ENCODE results near the gene SNAPC1.

Gene SNAPC1

GRCh38 chr14:61768240-61768639 lies 6.0 kb downstream of the SNAPC1 start:
- Histone ChIP-seq H3K9ac (ENCODE audit: low read depth, low read length) (no peak overlapping the region), H3K9me3 (ENCODE audit: insufficient read depth, low read depth, low read length) (no peaks in the 10 kb centered on the region), H3K27ac (ENCODE audit: low read length) (no peak overlapping the region), H3K27me3 (ENCODE audit: insufficient read depth, low read length) (no peaks in the 10 kb centered on the region), H3K4me3 (ENCODE audit: low read length) (no peak overlapping the region), H3K36me3 (ENCODE audit: insufficient read depth, low read depth, low read length) (peaks cover 57% of the 10 kb centered on the region), H3K4me1 (ENCODE audit: insufficient read depth, low read length) (peaks cover 16% of the 10 kb centered on the region; the same call in 1 of the 2 replicates)

- H3K27me3 ChIP-seq (ENCODE audit: insufficient read depth, low read length): no peaks in the 10 kb centered on the region
- peaks cover 69% of the 10 kb centered on the region for H3K36me3 ChIP-seq (ENCODE audit: insufficient read depth, low read depth, low read length)
- no peak overlapping the region for H3K9ac ChIP-seq (ENCODE audit: low read depth, low read length)
- no peak overlapping the region for H3K27ac ChIP-seq (ENCODE audit: low read length)
- no peaks in the 10 kb centered on the region for H3K9me3 ChIP-seq (ENCODE audit: insufficient read depth, low read depth, low read length)
- H3K4me1 ChIP-seq (ENCODE audit: insufficient read depth, low read length): 0 out of 2 replicates have a peak, but pooled peaks cover 8% of the 10 kb centered on the region
- H3K4me3 ChIP-seq (ENCODE audit: low read length): no peak overlapping the region
Observed at GRCh38 chr14:61769893-61770292, 7.7 kb downstream of the SNAPC1 start.

GRCh38 chr14:61774861-61775260 lies 12.6 kb downstream of the SNAPC1 start:
- Histone ChIP-seq H3K9me3 (ENCODE audit: insufficient read depth, low read depth, low read length) (no peaks in the 10 kb centered on the region), H3K27me3 (ENCODE audit: insufficient read depth, low read length) (no peaks in the 10 kb centered on the region), H3K4me1 (ENCODE audit: insufficient read depth, low read length) (no peaks in the 10 kb centered on the region), H3K36me3 (ENCODE audit: insufficient read depth, low read depth, low read length) (peaks cover 93% of the 10 kb centered on the region), H3K9ac (ENCODE audit: low read depth, low read length) (no peak overlapping the region), H3K27ac (ENCODE audit: low read length) (no peak overlapping the region), H3K4me3 (ENCODE audit: low read length) (no peak overlapping the region)

DNA sequence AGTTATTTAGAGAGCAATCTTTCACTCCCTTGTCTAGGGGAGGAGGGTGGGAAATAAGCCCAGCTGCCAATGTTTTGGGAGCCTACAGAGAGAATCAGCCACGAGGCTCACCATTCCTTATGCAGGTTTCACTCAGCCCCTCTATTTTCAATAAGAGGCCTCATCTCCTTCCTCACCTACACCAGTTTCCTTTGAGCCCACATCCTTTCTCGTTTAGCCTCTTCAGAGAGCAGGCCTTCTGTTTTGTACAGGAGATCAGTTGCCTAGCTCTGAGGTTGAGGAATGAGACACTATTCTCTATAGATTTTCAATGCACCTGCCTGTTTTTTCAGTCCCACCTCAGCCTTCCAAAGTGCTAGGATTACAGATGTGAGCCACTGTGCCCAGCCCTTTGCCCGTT lies 17.9 kb downstream of the SNAPC1 start:
- H3K27me3 ChIP-seq (ENCODE audit: insufficient read depth, low read length): no peaks in the 10 kb centered on the region
- H3K9me3 ChIP-seq (ENCODE audit: insufficient read depth, low read depth, low read length): no peaks in the 10 kb centered on the region
- no peak overlapping the region for H3K27ac ChIP-seq (ENCODE audit: low read length)
- H3K9ac ChIP-seq (ENCODE audit: low read depth, low read length): no peak overlapping the region
- peaks cover 95% of the 10 kb centered on the region for H3K36me3 ChIP-seq (ENCODE audit: insufficient read depth, low read depth, low read length)
- no peak overlapping the region for H3K4me3 ChIP-seq (ENCODE audit: low read length)
- no peaks in the 10 kb centered on the region for H3K4me1 ChIP-seq (ENCODE audit: insufficient read depth, low read length)

DNA sequence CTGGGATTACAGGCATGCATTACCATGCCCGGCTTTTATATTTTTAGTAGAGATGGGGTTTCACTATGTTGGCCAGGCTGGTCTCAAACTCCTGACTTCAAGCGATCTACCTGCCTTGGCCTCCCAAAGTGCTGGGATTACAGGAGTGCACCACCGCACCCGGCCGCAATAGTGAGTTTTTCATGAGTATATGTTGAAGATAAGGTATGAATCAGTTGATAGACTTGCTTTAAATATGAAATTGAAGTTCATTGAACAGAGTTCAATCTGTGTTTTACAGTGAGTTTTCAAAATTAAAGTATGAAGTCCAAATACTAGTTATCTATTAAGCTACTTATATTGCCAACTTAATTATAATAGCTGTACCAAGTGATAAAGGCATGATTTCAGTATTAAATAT lies 35.1 kb downstream of the SNAPC1 start:
- peaks cover 13% of the 10 kb centered on the region; the same call in 1 of the 2 replicates for H3K4me1 ChIP-seq (ENCODE audit: insufficient read depth, low read length)
- H3K27ac ChIP-seq (ENCODE audit: low read length): no peak overlapping the region
- no peak overlapping the region for H3K4me3 ChIP-seq (ENCODE audit: low read length)
- H3K9ac ChIP-seq (ENCODE audit: low read depth, low read length): no peak overlapping the region
- H3K36me3 ChIP-seq (ENCODE audit: insufficient read depth, low read depth, low read length): peaks cover 22% of the 10 kb centered on the region
- no peaks in the 10 kb centered on the region for H3K27me3 ChIP-seq (ENCODE audit: insufficient read depth, low read length)
- no peaks in the 10 kb centered on the region for H3K9me3 ChIP-seq (ENCODE audit: insufficient read depth, low read depth, low read length)

DNA sequence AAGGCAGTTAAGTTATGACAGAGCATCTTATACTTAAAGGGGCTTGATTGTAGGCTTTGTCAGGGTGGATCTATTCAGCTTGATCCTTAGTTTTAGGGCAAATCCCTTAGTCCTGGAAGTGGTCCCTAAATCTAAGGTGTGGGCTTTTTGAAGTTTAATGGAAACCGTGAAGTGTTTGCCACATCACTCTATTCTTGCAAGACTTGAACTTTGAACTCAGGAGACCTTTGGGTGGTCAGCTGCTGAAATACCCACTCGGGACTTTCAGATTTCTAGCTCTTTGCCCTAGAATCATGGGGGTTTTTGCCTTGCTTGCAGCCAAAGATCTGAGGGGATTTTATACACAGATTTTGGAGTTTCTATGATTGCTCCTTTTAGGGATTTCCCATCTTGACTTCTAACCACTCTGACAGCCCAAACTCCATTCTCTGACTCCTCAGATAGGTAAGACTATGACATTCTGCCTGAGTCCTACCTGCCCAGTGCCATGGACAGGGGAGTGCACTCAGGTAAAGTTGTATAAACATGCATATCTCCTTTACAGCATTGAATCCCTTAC lies 39.9 kb downstream of the SNAPC1 start:
- Histone ChIP-seq H3K9me3 (ENCODE audit: insufficient read depth, low read depth, low read length) (no peaks in the 10 kb centered on the region), H3K27ac (ENCODE audit: low read length) (no peak overlapping the region), H3K36me3 (ENCODE audit: insufficient read depth, low read depth, low read length) (no peaks in the 10 kb centered on the region), H3K9ac (ENCODE audit: low read depth, low read length) (no peak overlapping the region), H3K27me3 (ENCODE audit: insufficient read depth, low read length) (no peaks in the 10 kb centered on the region), H3K4me3 (ENCODE audit: low read length) (no peak overlapping the region), H3K4me1 (ENCODE audit: insufficient read depth, low read length) (peaks cover 17% of the 10 kb centered on the region; the same call in 1 of the 2 replicates)

GRCh38 chr14:61803755-61804154 lies 41.5 kb downstream of the SNAPC1 start:
- Histone ChIP-seq H3K9me3 (ENCODE audit: insufficient read depth, low read depth, low read length) (no peaks in the 10 kb centered on the region), H3K4me1 (ENCODE audit: insufficient read depth, low read length) (peaks cover 7% of the 10 kb centered on the region; the same call in 1 of the 2 replicates), H3K36me3 (ENCODE audit: insufficient read depth, low read depth, low read length) (no peaks in the 10 kb centered on the region), H3K4me3 (ENCODE audit: low read length) (no peak overlapping the region), H3K9ac (ENCODE audit: low read depth, low read length) (no peak overlapping the region), H3K27ac (ENCODE audit: low read length) (no peak overlapping the region), H3K27me3 (ENCODE audit: insufficient read depth, low read length) (no peaks in the 10 kb centered on the region)

DNA sequence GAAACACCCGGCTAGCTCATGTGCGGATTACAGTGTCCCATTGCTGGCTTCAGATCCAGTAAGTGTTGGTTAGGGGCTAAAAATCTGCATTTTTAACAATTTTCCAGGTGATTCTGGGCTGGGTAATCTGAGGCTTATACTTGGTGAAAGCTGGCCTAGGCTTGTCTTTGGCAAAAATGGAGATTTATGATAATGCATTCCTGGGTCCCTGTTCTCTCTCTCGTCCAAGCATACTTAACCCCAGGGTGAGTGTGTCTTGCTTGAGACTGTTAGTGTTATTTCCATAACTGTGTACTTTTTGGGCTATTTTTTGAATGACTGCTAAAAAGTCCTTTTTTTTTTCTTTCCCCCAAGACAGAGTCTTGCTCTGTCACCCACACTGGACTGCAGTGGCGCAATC lies 43.2 kb downstream of the SNAPC1 start:
- H3K9me3 ChIP-seq (ENCODE audit: insufficient read depth, low read depth, low read length): no peaks in the 10 kb centered on the region
- H3K27me3 ChIP-seq (ENCODE audit: insufficient read depth, low read length): peaks cover 3% of the 10 kb centered on the region; the same call in 1 of the 2 replicates
- peaks cover 4% of the 10 kb centered on the region; the same call in 1 of the 2 replicates for H3K4me1 ChIP-seq (ENCODE audit: insufficient read depth, low read length)
- no peaks in the 10 kb centered on the region for H3K36me3 ChIP-seq (ENCODE audit: insufficient read depth, low read depth, low read length)
- H3K4me3 ChIP-seq (ENCODE audit: low read length): no peak overlapping the region
- no peak overlapping the region for H3K27ac ChIP-seq (ENCODE audit: low read length)
- H3K9ac ChIP-seq (ENCODE audit: low read depth, low read length): no peak overlapping the region

DNA sequence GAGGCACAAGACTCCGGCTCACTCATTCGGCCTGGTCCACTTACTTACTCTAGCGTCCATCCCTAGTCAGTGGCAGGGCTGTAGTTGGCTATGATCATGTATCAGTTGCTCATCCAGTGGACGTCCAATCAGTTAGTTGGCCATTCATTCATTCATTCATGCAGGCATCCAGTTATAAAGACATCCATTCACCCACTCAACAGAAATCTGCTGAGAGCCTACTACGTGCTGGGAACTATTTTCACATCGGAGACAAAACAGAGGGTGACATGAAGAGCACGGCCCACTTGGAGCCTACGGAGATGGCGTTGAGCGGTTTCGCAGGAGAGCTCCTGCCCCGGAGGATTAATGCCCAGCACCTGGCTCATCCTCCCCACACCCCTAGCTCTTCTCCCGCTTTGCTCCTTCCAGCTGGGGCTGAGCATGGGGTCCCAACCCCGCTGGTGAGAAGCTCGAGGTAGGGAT lies 49.7 kb downstream of the SNAPC1 start:
- Histone ChIP-seq H3K4me1 (ENCODE audit: insufficient read depth, low read length) (no peaks in the 10 kb centered on the region), H3K27me3 (ENCODE audit: insufficient read depth, low read length) (peaks cover 56% of the 10 kb centered on the region), H3K36me3 (ENCODE audit: insufficient read depth, low read depth, low read length) (no peaks in the 10 kb centered on the region), H3K27ac (ENCODE audit: low read length) (no peak overlapping the region), H3K9ac (ENCODE audit: low read depth, low read length) (no peak overlapping the region), H3K9me3 (ENCODE audit: insufficient read depth, low read depth, low read length) (no peaks in the 10 kb centered on the region), H3K4me3 (ENCODE audit: low read length) (peak overlapping the region; percentile 65)

DNA sequence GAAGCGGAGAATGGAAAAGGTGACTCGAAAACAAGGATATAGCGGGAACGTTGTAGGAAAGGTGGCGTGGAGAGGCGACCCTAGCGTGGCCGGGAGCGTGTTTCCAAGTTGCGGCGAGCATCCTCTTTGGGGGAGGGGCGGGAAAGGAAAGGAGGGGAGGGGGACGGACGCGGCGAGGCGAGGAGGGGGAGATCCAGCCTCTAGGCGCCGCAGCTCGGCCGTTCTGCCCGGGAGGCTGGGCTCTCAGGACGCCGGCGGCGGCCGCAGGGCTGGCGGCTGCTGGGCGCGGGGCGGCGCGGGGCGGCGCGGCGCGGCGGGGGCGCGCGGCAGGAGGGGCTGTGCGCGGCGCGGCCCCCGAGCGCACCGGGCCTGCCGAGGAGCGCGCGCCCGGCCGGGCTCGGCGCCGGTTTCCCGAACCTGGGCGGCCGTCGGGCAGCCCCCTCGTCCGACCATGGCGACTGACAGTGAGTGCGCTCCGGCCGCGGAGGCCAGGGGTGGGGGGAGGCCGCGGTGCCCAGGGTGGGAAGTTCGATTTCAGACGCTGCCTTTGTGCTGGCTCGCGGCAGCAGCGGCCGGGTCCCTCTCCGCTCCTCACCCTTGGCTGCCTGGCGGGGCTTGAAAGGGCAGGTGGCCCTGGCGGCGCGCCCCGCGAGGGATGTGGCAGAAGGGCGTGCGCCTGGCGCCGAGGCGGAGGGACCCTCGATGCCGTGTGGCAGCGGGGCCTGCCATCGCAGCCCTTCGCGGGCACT lies 50.3 kb downstream of the SNAPC1 start, which contains the start of gene SYT16:
SYT16 (plus strand) TSS at position 357 of the 749 bp plus-strand sequence.
- peaks cover 56% of the 10 kb centered on the region for H3K27me3 ChIP-seq (ENCODE audit: insufficient read depth, low read length)
- H3K27ac ChIP-seq (ENCODE audit: low read length): no peak within 1 kb of the TSS
- H3K9me3 ChIP-seq (ENCODE audit: insufficient read depth, low read depth, low read length): no peaks in the 10 kb centered on the region
- H3K4me1 ChIP-seq (ENCODE audit: insufficient read depth, low read length): no peaks in the 10 kb centered on the region
- H3K9ac ChIP-seq (ENCODE audit: low read depth, low read length): no peak within 1 kb of the TSS
- peak within 1 kb of the TSS; percentile 76 for H3K4me3 ChIP-seq (ENCODE audit: low read length)
- H3K36me3 ChIP-seq (ENCODE audit: insufficient read depth, low read depth, low read length): no peaks in the 10 kb centered on the region

DNA sequence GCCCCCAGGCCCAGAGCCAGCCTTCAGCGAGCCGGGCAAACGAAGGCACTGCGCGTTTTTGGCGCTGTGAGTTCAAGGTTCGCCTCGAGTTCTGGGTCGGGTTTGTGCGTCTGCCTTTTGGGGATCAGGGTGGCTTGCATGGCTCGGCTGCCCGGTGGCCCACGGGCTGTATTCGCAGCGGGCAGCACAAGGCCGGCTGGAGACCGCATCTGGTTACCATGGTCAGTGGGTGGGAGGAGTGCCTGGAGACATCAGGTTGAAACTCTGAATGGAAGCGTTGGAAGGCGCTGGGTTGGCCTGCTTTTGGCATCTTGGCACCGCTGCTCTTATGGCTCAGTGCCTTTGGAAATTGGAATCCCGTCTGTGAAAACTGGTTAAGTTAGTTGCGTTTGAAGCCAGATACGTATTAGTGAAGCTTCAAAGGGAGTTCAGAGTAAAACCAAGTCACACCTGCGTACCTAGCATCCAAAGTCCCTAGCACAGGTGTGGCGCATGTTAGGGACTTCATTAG lies 50.9 kb downstream of the SNAPC1 start:
- Histone ChIP-seq H3K4me3 (ENCODE audit: low read length) (peak overlapping the region; percentile 76), H3K27me3 (ENCODE audit: insufficient read depth, low read length) (peaks cover 56% of the 10 kb centered on the region), H3K27ac (ENCODE audit: low read length) (no peak overlapping the region), H3K9me3 (ENCODE audit: insufficient read depth, low read depth, low read length) (no peaks in the 10 kb centered on the region), H3K9ac (ENCODE audit: low read depth, low read length) (no peak overlapping the region), H3K36me3 (ENCODE audit: insufficient read depth, low read depth, low read length) (no peaks in the 10 kb centered on the region), H3K4me1 (ENCODE audit: insufficient read depth, low read length) (no peaks in the 10 kb centered on the region)

GRCh38 chr14:61822458-61822857 lies 60.2 kb downstream of the SNAPC1 start:
- Histone ChIP-seq H3K9ac (ENCODE audit: low read depth, low read length) (no peak overlapping the region), H3K9me3 (ENCODE audit: insufficient read depth, low read depth, low read length) (no peaks in the 10 kb centered on the region), H3K4me1 (ENCODE audit: insufficient read depth, low read length) (no peaks in the 10 kb centered on the region), H3K36me3 (ENCODE audit: insufficient read depth, low read depth, low read length) (no peaks in the 10 kb centered on the region), H3K4me3 (ENCODE audit: low read length) (no peak overlapping the region), H3K27ac (ENCODE audit: low read length) (no peak overlapping the region), H3K27me3 (ENCODE audit: insufficient read depth, low read length) (no peaks in the 10 kb centered on the region)
